HCT116 (cell line): ENCODE data around the gene LTBP1. TPM values are rescaled to one million over a fixed set of nuclear protein-coding genes. Genes with fewer than 3 reads are reported as not detected.

ENCODE experiments used
- ATAC-seq: fragments of 200-7000 bp; cut with Tn5 transposase; 2 replicates; pipeline ENCODE4 v1.9.1; 2020; ENCODE audit warnings: mild to moderate bottlenecking, moderate library complexity
- BruUV-seq: library from RNA; stranded (reverse); fragments of 400-500 nt; replicated peaks from 2 replicates; lab custom pipeline; 2021; lab: Mats Ljungman, UMichigan
- CTCF ChIA-PET: fragments of 300-600 bp; sonication (Branson Sonifier 250); formaldehyde crosslinking; loops from one replicate; lab custom pipeline; 2021; ENCODE audit warnings: antibody characterized with exemption; lab: Charles Lee
- POLR2A ChIA-PET: fragments of 300-600, 350-600 bp; sonication (Branson Sonifier 250); formaldehyde crosslinking; loops from one replicate; lab custom pipeline; 2021; ENCODE audit warnings: antibody characterized with exemption; lab: Charles Lee
- RAD21 ChIA-PET, 2 experiments: fragments of 300-600 bp; sonication (Branson Sonifier 250); formaldehyde crosslinking; loops; one replicate each; lab custom pipeline; 2023; ENCODE audit warnings: low total read pairs in 2 of 2; ENCODE audit not compliant: uncharacterized antibody in 2 of 2, unreplicated experiment in 2 of 2, low non-redundant PET in 1 of 2; lab: Charles Lee
- DNase-seq: peaks from one replicate; pipeline ENCODE4 v3.0.0-alpha.2; 2010; ENCODE audit warnings: low read depth, low spot score
- H2AFZ ChIP-seq: fragments of 200-600 bp; shearing (Covaris generic), sonication (generic); 2 replicates; pipeline ENCODE4 v1.6.1; 2017; ENCODE audit warnings: low read depth, mixed run types, mixed read lengths, antibody characterized with exemption, low read length; ENCODE audit not compliant: poor library complexity, severe bottlenecking
- H3K27ac ChIP-seq: 2 replicates; pipeline ENCODE4 v1.5.1; 2012; ENCODE audit warnings: low read depth, low read length
- H3K27me3 ChIP-seq: fragments of 200-600 bp; sonication (generic); 2 replicates; pipeline ENCODE4 v1.6.1; 2016; ENCODE audit warnings: mixed run types, low read length, mixed read lengths; ENCODE audit not compliant: insufficient read depth
- H3K36me3 ChIP-seq, 2 experiments: fragments of 200-500 bp in 1 of 2; fragments of 200-600 bp in 1 of 2; sonication (Bioruptor generic) in 1 of 2; sonication (generic) in 1 of 2; 2 replicates each; pipeline versions ENCODE4 v1.5.1 to v1.6.1; 2014 to 2016; ENCODE audit warnings: low read length in 2 of 2, inconsistent platforms in 1 of 2, mixed read lengths in 1 of 2, mixed run types in 1 of 2; ENCODE audit not compliant: insufficient read depth in 2 of 2, control insufficient read depth in 1 of 2
- H3K4me1 ChIP-seq, 2 experiments: fragments of 200-600 bp in 1 of 2; sonication (generic) in 1 of 2; 2 replicates each; pipeline versions ENCODE4 v1.5.1 to v1.6.1; 2012 to 2017; ENCODE audit warnings: low read length in 2 of 2, inconsistent platforms in 1 of 2, mild to moderate bottlenecking in 1 of 2, mixed read lengths in 1 of 2, mixed run types in 1 of 2, moderate library complexity in 1 of 2; ENCODE audit not compliant: insufficient read depth in 2 of 2, control insufficient read depth in 1 of 2
- H3K4me2 ChIP-seq: fragments of 200-600 bp; sonication (generic); 2 replicates; pipeline ENCODE4 v1.6.1; 2017; ENCODE audit warnings: mixed run types, low read length, mixed read lengths
- H3K4me3 ChIP-seq, 2 experiments: fragments of 200-600 bp in 1 of 2; sonication (generic) in 1 of 2; replicated peaks in 1 of 2; 2 replicates each; pipeline ENCODE4 v1.5.1; 2011 to 2016; ENCODE audit warnings: low read length in 2 of 2, control low read depth in 1 of 2, low read depth in 1 of 2, mild to moderate bottlenecking in 1 of 2, mixed read lengths in 1 of 2, mixed run types in 1 of 2
- H3K79me2 ChIP-seq: fragments of 200-600 bp; sonication (generic); 2 replicates; pipeline ENCODE4 v1.6.1; 2017; ENCODE audit warnings: mild to moderate bottlenecking, mixed run types, low read length, moderate library complexity, mixed read lengths; ENCODE audit not compliant: insufficient read depth
- H3K9ac ChIP-seq: fragments of 200-600 bp; sonication (generic); 2 replicates; pipeline ENCODE4 v1.6.1; 2016; ENCODE audit warnings: low read length, mixed read lengths
- H3K9me2 ChIP-seq: fragments of 200-600 bp; sonication (generic), shearing (Covaris generic); 2 replicates; pipeline ENCODE4 v1.6.1; 2017; ENCODE audit warnings: mixed run types, mild to moderate bottlenecking, moderate library complexity; ENCODE audit not compliant: insufficient read depth
- H3K9me3 ChIP-seq, 2 experiments: fragments of 200-500 bp in 1 of 2; fragments of 200-600 bp in 1 of 2; sonication (Bioruptor generic) in 1 of 2; sonication (generic) in 1 of 2; 2 replicates each; pipeline ENCODE4 v1.6.1; 2014 to 2017; ENCODE audit warnings: low read length in 2 of 2, mixed read lengths in 2 of 2, inconsistent platforms in 1 of 2, low read depth in 1 of 2, mild to moderate bottlenecking in 1 of 2, mixed run types in 1 of 2, moderate library complexity in 1 of 2; ENCODE audit not compliant: control insufficient read depth in 1 of 2, insufficient read depth in 1 of 2
- H4K20me1 ChIP-seq: fragments of 200-600 bp; sonication (generic), shearing (Covaris generic); 2 replicates; pipeline ENCODE4 v1.6.1; 2017; ENCODE audit warnings: mixed run types, mild to moderate bottlenecking, moderate library complexity; ENCODE audit not compliant: insufficient read depth
- ELF1 ChIP-seq: IDR thresholded peaks from 2 replicates; pipeline ENCODE4 v1.6.1; 2012; ENCODE audit warnings: low read depth, borderline replicate concordance
- EZH2 ChIP-seq: fragments of 200-600 bp; sonication (generic); IDR thresholded peaks from 2 replicates; pipeline ENCODE4 v1.6.1; 2017; ENCODE audit warnings: antibody characterized with exemption, mixed run types
- FOSL1 ChIP-seq: IDR thresholded peaks from 2 replicates; pipeline ENCODE4 v1.6.1; 2012; ENCODE audit warnings: low read depth
- JUND ChIP-seq: IDR thresholded peaks from 2 replicates; pipeline ENCODE4 v1.6.1; 2012
- POLR2A ChIP-seq: IDR thresholded peaks from 2 replicates; pipeline ENCODE4 v1.7.0; 2011; ENCODE audit warnings: borderline replicate concordance; ENCODE audit not compliant: insufficient read depth, insufficient read length; ENCODE audit errors: extremely low read depth
- REST ChIP-seq: IDR thresholded peaks from 2 replicates; pipeline ENCODE4 v1.6.1; 2012; ENCODE audit warnings: low read depth
- SRF ChIP-seq: IDR thresholded peaks from 2 replicates; pipeline ENCODE4 v1.6.1; 2012; ENCODE audit warnings: low read depth
- ZNF274 ChIP-seq: fragments of 200-500 bp; sonication (Bioruptor generic); IDR thresholded peaks from 2 replicates; pipeline ENCODE4 v1.6.1; 2014; ENCODE audit warnings: mild to moderate bottlenecking, low read depth, low read length, inconsistent platforms
- intact Hi-C: fragments of 100-400 bp; cut with micrococcal nuclease; formaldehyde crosslinking; loops from 2 replicates; pipeline ENCODE4 v1.10.0; 2022
- total RNA-seq: library from RNA; stranded (reverse); gene quantifications from one replicate; pipeline ENCODE4 v1.2.1, GENCODE V29; 2021; ENCODE audit not compliant: unreplicated experiment

LTBP1 gene
- total RNA-seq, 1 experiment from 2014 or later = 5.1 TPM

- TF ChIP-seq REST (no peak), JUND (no peak), EZH2 (no peak), FOSL1 (no peak), ZNF274 (no peak), SRF (no peak)
- TF ChIP-seq, all 23 proteins: peak for 0
Measured at GRCh38 chr2:32923109-32923508, 23.6 kb upstream of the LTBP1 start (continued).

GRCh38 chr2:32925283-32925815 is 21.4 kb upstream of the LTBP1 start:
- Histone ChIP-seq H3K9ac (no peak overlapping the region), H3K9me3 (no peaks in the 10 kb centered on the region), H3K36me3 (no peaks in the 10 kb centered on the region), H3K4me1 (no peaks in the 10 kb centered on the region), H4K20me1 (no peaks in the 10 kb centered on the region), H3K9me2 (no peaks in the 10 kb centered on the region), H3K4me3 (no peak overlapping the region), H2AFZ (no peak overlapping the region), H3K27ac (no peak overlapping the region), H3K79me2 (no peaks in the 10 kb centered on the region), H3K27me3 (no peaks in the 10 kb centered on the region), H3K4me2 (no peak overlapping the region)
- DNase-seq = no peak
- BruUV-seq = no TSS peak
- ChIA-PET POLR2A (no interaction called here), CTCF (no interaction called here), RAD21 (no interaction called here)
- TF ChIP-seq ELF1 = no peak
- no peak for TF ChIP-seq POLR2A
- TF ChIP-seq ZNF274 = no peak
- no peak for ATAC-seq
- intact Hi-C loops = no loop called here
